Measurements from ENCODE around the gene MLNR. TPM values are rescaled to one million over a fixed set of nuclear protein-coding genes. Genes with fewer than 3 reads are reported as not detected.

Gene MLNR
- total RNA-seq, 1 donor: not detected

- no peak for DNase-seq (ENCODE audit: low read depth)
- H3K4me3 ChIP-seq (ENCODE audit: low read depth, low read length): no peak overlapping the region
- TF ChIP-seq CTCF (IDR thresholded peaks at IDR 0.05; ENCODE audit: insufficient read depth, low read depth, low read length): no peak
Measured at GRCh38 chr13:49251326-49251725, 31.2 kb downstream of the MLNR start.

- TF ChIP-seq CTCF (IDR thresholded peaks at IDR 0.05; ENCODE audit: insufficient read depth, low read depth, low read length): no peak
- H3K4me3 ChIP-seq (ENCODE audit: low read depth, low read length): no peak overlapping the region
- no peak for DNase-seq (ENCODE audit: low read depth)
Measured at GRCh38 chr13:49253310-49253709, 33.2 kb downstream of the MLNR start.

GRCh38 chr13:49254007-49254406 is 33.9 kb downstream of the MLNR start:
- no peak for TF ChIP-seq CTCF (IDR thresholded peaks at IDR 0.05; ENCODE audit: insufficient read depth, low read depth, low read length)
- no peak for DNase-seq (ENCODE audit: low read depth)
- no peak overlapping the region for H3K4me3 ChIP-seq (ENCODE audit: low read depth, low read length)

GRCh38 chr13:49256841-49257240 is 36.7 kb downstream of the MLNR start:
- H3K4me3 ChIP-seq (ENCODE audit: low read depth, low read length): no peak overlapping the region
- TF ChIP-seq CTCF (IDR thresholded peaks at IDR 0.05; ENCODE audit: insufficient read depth, low read depth, low read length): no peak
- no peak for DNase-seq (ENCODE audit: low read depth)

- DNase-seq (ENCODE audit: low read depth): no peak
- no peak for TF ChIP-seq CTCF (IDR thresholded peaks at IDR 0.05; ENCODE audit: insufficient read depth, low read depth, low read length)
- H3K4me3 ChIP-seq (ENCODE audit: low read depth, low read length): peak overlapping the region; percentile 44
Measured at GRCh38 chr13:49258089-49258796, 38.1 kb downstream of the MLNR start.

GRCh38 chr13:49259586-49259985 is 39.4 kb downstream of the MLNR start:
- no peak overlapping the region for H3K4me3 ChIP-seq (ENCODE audit: low read depth, low read length)
- DNase-seq (ENCODE audit: low read depth): no peak
- TF ChIP-seq CTCF (IDR thresholded peaks at IDR 0.05; ENCODE audit: insufficient read depth, low read depth, low read length): no peak

- DNase-seq (ENCODE audit: low read depth): no peak
- no peak for TF ChIP-seq CTCF (IDR thresholded peaks at IDR 0.05; ENCODE audit: insufficient read depth, low read depth, low read length)
- no peak overlapping the region for H3K4me3 ChIP-seq (ENCODE audit: low read depth, low read length)
Measured at GRCh38 chr13:49262634-49263033, 42.5 kb downstream of the MLNR start.

Data from fibroblast of villous mesenchyme (primary cell).